Measurements from ENCODE around the gene SMS.

SMS gene

DNA sequence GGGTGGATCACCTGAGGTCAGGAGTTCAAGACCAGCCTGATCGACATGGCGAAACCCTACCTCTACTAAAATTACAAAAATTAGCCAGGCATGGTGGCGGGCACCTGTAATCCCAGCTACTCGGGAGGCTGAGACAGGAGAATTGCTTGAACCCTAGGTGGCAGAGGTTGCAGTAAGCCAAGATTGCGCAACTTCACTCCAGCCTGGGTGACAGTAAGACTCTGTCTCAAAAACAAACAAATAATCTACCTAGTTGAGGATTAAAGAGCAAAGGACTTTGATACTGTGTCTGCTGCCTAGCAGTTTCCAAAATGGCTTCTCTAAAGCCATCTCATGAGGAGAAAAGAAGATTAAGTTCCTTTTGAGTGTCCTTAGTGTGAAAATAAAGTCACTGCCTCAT, 37.8 kb downstream of the SMS start:
- WGBS (ENCODE audit: insufficient coverage, insufficient read length), result no CpG with 5 or more reads among the region's 5 CpGs
- peaks cover 14% of the 10 kb centered on the region; the same call in 1 of the 2 replicates for H3K36me3 ChIP-seq (ENCODE audit: control insufficient read depth, insufficient read depth, low read length)
- H3K27me3 ChIP-seq (ENCODE audit: control insufficient read depth, insufficient read depth, low read length), result no peaks in the 10 kb centered on the region
- H3K4me1 ChIP-seq (ENCODE audit: control insufficient read depth, insufficient read depth, low read length), result no peaks in the 10 kb centered on the region
- no peak overlapping the region for H3K27ac ChIP-seq (ENCODE audit: low read length)
- DNase-seq (ENCODE audit: low read depth, low spot score), result no peak
- no peak overlapping the region for H3K4me3 ChIP-seq (ENCODE audit: low read length)
- no peaks in the 10 kb centered on the region for H3K9me3 ChIP-seq (ENCODE audit: control insufficient read depth, insufficient read depth, low read length)

DNA sequence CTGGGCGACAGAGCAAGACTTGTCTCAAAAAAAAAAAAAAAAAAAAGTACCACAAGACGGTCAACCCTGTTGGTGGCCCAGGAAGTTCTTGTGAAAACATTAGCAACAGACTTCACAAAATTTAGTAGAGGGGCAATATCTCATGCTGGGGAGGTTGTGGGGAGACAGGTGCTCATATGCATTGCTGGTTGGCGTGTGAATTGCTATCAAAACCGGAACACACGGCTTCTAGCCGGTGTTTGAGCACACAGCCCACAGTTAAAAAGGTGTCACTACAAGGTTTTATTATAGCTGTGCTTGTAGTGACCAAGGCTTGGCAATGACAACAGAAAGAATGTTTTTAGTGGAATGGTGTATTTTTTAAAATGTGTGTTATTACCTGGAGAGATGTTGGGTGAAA, 41.8 kb downstream of the SMS start:
- Histone ChIP-seq H3K4me1 (ENCODE audit: control insufficient read depth, insufficient read depth, low read length) (no peaks in the 10 kb centered on the region), H3K27me3 (ENCODE audit: control insufficient read depth, insufficient read depth, low read length) (no peaks in the 10 kb centered on the region), H3K4me3 (ENCODE audit: low read length) (no peak overlapping the region), H3K27ac (ENCODE audit: low read length) (no peak overlapping the region), H3K36me3 (ENCODE audit: control insufficient read depth, insufficient read depth, low read length) (no peaks in the 10 kb centered on the region; the same call in 1 of the 2 replicates), H3K9me3 (ENCODE audit: control insufficient read depth, insufficient read depth, low read length) (no peaks in the 10 kb centered on the region)
- WGBS (ENCODE audit: insufficient coverage, insufficient read length), result no CpG with 5 or more reads among the region's 6 CpGs
- DNase-seq (ENCODE audit: low read depth, low spot score), result no peak

DNA sequence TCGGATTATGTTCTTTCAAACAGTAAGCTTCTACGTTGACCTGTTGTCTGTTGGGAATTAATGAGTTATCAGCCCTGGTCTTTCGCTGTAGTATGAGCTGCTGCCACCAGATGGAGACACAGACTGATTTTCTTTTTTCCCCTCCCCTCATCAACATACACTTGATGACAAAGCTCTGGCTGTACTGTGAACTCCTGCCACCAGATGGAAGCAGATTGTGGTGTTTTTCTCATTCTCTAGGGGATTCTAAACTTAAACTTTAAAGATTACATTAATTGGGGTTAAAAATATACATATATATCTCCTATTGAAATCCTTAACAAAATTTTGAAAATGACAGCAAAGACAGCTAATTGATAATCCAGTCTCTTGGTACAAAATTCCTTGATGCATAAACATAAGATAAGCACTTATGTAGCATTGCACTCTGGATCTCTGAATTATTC, 44.8 kb downstream of the SMS start:
- Histone ChIP-seq H3K4me1 (ENCODE audit: control insufficient read depth, insufficient read depth, low read length) (no peaks in the 10 kb centered on the region), H3K9me3 (ENCODE audit: control insufficient read depth, insufficient read depth, low read length) (no peaks in the 10 kb centered on the region), H3K4me3 (ENCODE audit: low read length) (no peak overlapping the region), H3K27me3 (ENCODE audit: control insufficient read depth, insufficient read depth, low read length) (no peaks in the 10 kb centered on the region), H3K27ac (ENCODE audit: low read length) (no peak overlapping the region), H3K36me3 (ENCODE audit: control insufficient read depth, insufficient read depth, low read length) (no peaks in the 10 kb centered on the region; the same call in 1 of the 2 replicates)
- DNase-seq (ENCODE audit: low read depth, low spot score), result peak; percentile 35
- WGBS (ENCODE audit: insufficient coverage, insufficient read length), result no CpG with 5 or more reads among the region's 3 CpGs

DNA sequence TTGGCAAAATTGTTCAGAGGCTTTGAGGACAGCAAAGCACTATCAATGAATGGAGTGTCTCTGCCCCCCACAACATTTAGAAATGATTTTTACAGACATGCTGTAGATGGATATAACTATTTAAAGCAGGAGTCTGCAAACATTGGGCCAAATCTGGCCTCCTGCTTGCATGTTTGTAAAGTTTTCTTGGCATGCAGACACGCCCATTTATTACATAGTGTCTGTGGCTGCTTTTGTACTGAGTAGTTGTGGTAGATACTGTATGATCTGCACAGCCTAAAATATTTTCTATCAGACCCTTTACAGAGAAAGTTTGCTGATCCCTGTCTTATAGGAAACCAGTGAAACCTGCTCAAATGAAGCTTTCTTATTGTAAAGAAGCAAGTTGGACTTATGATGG, 46.1 kb downstream of the SMS start:
- H3K4me1 ChIP-seq (ENCODE audit: control insufficient read depth, insufficient read depth, low read length), result no peaks in the 10 kb centered on the region
- H3K4me3 ChIP-seq (ENCODE audit: low read length), result no peak overlapping the region
- no peaks in the 10 kb centered on the region for H3K27me3 ChIP-seq (ENCODE audit: control insufficient read depth, insufficient read depth, low read length)
- no peaks in the 10 kb centered on the region; the same call in 1 of the 2 replicates for H3K36me3 ChIP-seq (ENCODE audit: control insufficient read depth, insufficient read depth, low read length)
- H3K9me3 ChIP-seq (ENCODE audit: control insufficient read depth, insufficient read depth, low read length), result no peaks in the 10 kb centered on the region
- no peak overlapping the region for H3K27ac ChIP-seq (ENCODE audit: low read length)
- no peak for DNase-seq (ENCODE audit: low read depth, low spot score)
- WGBS (ENCODE audit: insufficient coverage, insufficient read length), result no CpG with 5 or more reads among the region's 1 CpG

DNA sequence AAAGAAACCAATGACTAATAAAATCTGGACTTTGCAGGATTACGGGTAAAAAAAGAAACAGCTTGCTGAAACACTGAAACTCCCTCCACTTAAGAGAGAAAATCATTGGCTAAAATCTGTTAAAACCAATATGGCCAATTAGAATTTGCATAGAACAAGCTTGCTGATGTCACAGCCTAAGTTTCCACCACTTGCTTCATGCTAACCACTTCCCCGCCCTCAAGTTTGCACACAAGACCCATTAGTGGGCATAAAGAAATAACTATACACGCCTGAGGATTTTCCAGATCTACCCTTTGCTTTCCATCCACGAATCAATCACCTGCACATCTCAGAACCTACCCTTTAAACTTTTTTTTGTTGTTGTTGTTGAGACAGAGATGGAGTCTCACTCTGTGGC, 48.9 kb downstream of the SMS start:
- H3K36me3 ChIP-seq (ENCODE audit: control insufficient read depth, insufficient read depth, low read length), result peaks cover 3% of the 10 kb centered on the region; the same call in 1 of the 2 replicates
- no peak overlapping the region for H3K27ac ChIP-seq (ENCODE audit: low read length)
- DNase-seq (ENCODE audit: low read depth, low spot score), result no peak
- WGBS (ENCODE audit: insufficient coverage, insufficient read length), result no CpG with 5 or more reads among the region's 4 CpGs
- H3K4me3 ChIP-seq (ENCODE audit: low read length), result no peak overlapping the region
- H3K27me3 ChIP-seq (ENCODE audit: control insufficient read depth, insufficient read depth, low read length), result no peaks in the 10 kb centered on the region
- H3K4me1 ChIP-seq (ENCODE audit: control insufficient read depth, insufficient read depth, low read length), result no peaks in the 10 kb centered on the region; the same call in 1 of the 2 replicates
- H3K9me3 ChIP-seq (ENCODE audit: control insufficient read depth, insufficient read depth, low read length), result no peaks in the 10 kb centered on the region

DNA sequence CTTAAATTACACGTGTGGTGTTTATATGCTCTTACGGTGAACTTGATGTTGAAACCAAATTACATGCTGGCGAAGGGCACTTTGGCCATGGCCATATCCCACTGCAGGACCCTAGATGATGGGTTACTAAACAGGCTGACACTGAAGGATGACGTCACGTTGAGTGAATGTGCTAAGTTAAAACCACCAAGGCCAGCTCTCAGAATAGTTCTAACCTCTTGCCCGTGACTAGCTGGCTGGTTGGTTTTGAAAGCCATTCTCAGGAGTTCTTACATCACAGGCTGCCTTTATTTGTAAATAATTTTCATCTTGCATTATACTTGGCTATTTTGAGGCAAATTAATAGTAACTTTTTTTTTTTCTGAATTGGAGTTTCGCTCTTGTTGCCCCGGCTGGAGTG, 50.3 kb downstream of the SMS start:
- H3K27ac ChIP-seq (ENCODE audit: low read length), result no peak overlapping the region
- no peak for DNase-seq (ENCODE audit: low read depth, low spot score)
- no peak overlapping the region for H3K4me3 ChIP-seq (ENCODE audit: low read length)
- H3K27me3 ChIP-seq (ENCODE audit: control insufficient read depth, insufficient read depth, low read length), result no peaks in the 10 kb centered on the region
- peaks cover 3% of the 10 kb centered on the region; the same call in 1 of the 2 replicates for H3K36me3 ChIP-seq (ENCODE audit: control insufficient read depth, insufficient read depth, low read length)
- H3K9me3 ChIP-seq (ENCODE audit: control insufficient read depth, insufficient read depth, low read length), result no peaks in the 10 kb centered on the region
- no peaks in the 10 kb centered on the region; the same call in 1 of the 2 replicates for H3K4me1 ChIP-seq (ENCODE audit: control insufficient read depth, insufficient read depth, low read length)
- WGBS (ENCODE audit: insufficient coverage, insufficient read length), result no CpG with 5 or more reads among the region's 8 CpGs

DNA sequence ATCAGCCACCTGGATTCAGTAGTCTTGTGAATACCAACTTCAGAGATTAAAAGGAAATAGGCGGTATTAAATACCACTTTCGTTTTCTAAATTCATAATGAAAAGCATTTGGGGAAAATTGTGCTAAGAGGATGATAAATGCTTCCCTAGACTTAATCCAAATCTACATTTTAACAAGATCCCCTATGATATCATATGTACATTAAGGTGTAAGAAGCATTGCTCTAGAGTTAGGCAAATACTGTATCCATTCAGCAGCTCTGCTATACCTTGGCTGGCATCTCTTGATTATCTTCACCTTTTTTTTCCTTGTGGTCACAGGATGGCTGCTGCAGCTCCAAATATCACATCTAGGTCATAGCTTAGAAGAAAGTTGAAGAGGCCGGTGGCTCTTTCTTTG, 51.0 kb downstream of the SMS start:
- Histone ChIP-seq H3K9me3 (ENCODE audit: control insufficient read depth, insufficient read depth, low read length) (no peaks in the 10 kb centered on the region), H3K27ac (ENCODE audit: low read length) (no peak overlapping the region), H3K27me3 (ENCODE audit: control insufficient read depth, insufficient read depth, low read length) (no peaks in the 10 kb centered on the region), H3K4me3 (ENCODE audit: low read length) (no peak overlapping the region), H3K36me3 (ENCODE audit: control insufficient read depth, insufficient read depth, low read length) (peaks cover 3% of the 10 kb centered on the region; the same call in 1 of the 2 replicates), H3K4me1 (ENCODE audit: control insufficient read depth, insufficient read depth, low read length) (no peaks in the 10 kb centered on the region; the same call in 1 of the 2 replicates)
- DNase-seq (ENCODE audit: low read depth, low spot score), result no peak
- no CpG with 5 or more reads among the region's 3 CpGs for WGBS (ENCODE audit: insufficient coverage, insufficient read length)

DNA sequence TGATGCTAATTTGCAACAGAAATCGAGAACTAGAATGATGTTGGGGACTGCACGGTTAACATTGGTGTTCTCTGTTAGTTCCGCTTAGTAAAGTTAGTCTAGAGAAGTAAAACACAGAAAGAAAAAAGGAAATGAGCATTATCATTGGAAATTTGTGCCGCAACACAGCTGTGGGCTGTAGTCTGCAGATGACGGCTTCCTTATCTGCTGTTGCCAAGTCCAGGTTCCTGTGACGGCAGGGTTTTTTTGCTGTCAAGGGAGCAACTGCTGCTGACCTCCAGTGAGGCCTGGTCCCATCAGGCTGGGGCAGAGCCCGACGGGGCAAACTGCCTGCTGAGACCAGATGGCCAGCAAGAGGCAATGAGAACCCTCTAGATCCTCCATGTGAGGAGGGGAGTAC, 52.8 kb downstream of the SMS start:
- no peaks in the 10 kb centered on the region for H3K27me3 ChIP-seq (ENCODE audit: control insufficient read depth, insufficient read depth, low read length)
- H3K4me3 ChIP-seq (ENCODE audit: low read length), result no peak overlapping the region
- WGBS (ENCODE audit: insufficient coverage, insufficient read length), result no CpG with 5 or more reads among the region's 8 CpGs
- peaks cover 3% of the 10 kb centered on the region; the same call in 1 of the 2 replicates for H3K36me3 ChIP-seq (ENCODE audit: control insufficient read depth, insufficient read depth, low read length)
- no peaks in the 10 kb centered on the region; the same call in 1 of the 2 replicates for H3K4me1 ChIP-seq (ENCODE audit: control insufficient read depth, insufficient read depth, low read length)
- DNase-seq (ENCODE audit: low read depth, low spot score), result no peak
- no peaks in the 10 kb centered on the region for H3K9me3 ChIP-seq (ENCODE audit: control insufficient read depth, insufficient read depth, low read length)
- no peak overlapping the region for H3K27ac ChIP-seq (ENCODE audit: low read length)

DNA sequence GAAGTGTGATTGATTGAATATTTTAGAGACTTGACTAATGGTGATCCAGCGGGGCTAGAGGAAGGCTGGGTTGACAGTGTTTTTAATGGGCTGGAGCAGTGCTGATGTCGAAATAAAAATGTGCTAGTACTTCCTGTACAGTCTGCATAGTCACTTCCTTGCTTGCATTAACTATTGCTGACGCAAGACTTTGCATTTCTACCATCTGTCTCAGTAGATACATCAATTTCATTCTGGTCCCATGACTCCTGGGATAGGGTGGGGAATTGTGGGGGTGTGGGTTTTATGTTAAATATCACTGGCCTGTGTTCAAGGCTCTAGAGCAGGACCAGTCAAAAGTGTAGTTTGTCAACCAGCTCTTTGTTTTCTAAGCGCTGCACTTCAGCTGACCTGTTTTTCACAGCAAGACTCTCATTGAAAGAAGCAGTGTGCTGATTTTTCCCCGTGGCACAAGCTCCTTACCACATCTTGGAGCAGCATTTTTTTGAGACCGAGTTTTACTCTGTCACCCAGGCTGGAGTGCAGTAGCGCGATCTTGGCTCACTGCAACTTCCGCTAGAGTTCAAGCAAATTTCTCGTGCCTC, 56.5 kb downstream of the SMS start:
- Histone ChIP-seq H3K36me3 (ENCODE audit: control insufficient read depth, insufficient read depth, low read length) (peaks cover 3% of the 10 kb centered on the region; the same call in 1 of the 2 replicates), H3K9me3 (ENCODE audit: control insufficient read depth, insufficient read depth, low read length) (no peaks in the 10 kb centered on the region), H3K4me1 (ENCODE audit: control insufficient read depth, insufficient read depth, low read length) (no peaks in the 10 kb centered on the region; the same call in 1 of the 2 replicates), H3K27ac (ENCODE audit: low read length) (no peak overlapping the region), H3K27me3 (ENCODE audit: control insufficient read depth, insufficient read depth, low read length) (no peaks in the 10 kb centered on the region), H3K4me3 (ENCODE audit: low read length) (no peak overlapping the region)
- WGBS (ENCODE audit: insufficient coverage, insufficient read length), result no CpG with 5 or more reads among the region's 10 CpGs
- no peak for DNase-seq (ENCODE audit: low read depth, low spot score)

DNA sequence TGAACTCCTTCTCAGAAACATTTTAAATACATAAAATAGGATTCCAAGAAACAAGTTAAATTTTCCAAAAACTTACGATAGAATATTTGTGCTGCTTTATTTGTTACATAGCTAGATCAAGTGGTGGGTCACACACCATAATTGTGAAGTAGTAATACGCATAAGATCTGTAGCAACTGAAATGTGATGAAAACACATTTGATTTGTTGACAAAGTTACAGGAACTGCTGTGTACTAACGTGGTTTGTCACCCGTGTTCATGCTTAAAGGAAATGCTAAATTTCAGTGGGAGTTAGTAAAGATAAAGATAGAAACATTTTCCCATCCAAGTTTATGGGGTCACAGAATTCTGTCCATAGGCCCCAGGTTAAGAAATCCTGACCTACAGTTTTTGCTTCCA, 57.5 kb downstream of the SMS start:
- Histone ChIP-seq H3K27ac (ENCODE audit: low read length) (no peak overlapping the region), H3K4me3 (ENCODE audit: low read length) (no peak overlapping the region)
- DNase-seq (ENCODE audit: low read depth, low spot score), result no peak

DNA sequence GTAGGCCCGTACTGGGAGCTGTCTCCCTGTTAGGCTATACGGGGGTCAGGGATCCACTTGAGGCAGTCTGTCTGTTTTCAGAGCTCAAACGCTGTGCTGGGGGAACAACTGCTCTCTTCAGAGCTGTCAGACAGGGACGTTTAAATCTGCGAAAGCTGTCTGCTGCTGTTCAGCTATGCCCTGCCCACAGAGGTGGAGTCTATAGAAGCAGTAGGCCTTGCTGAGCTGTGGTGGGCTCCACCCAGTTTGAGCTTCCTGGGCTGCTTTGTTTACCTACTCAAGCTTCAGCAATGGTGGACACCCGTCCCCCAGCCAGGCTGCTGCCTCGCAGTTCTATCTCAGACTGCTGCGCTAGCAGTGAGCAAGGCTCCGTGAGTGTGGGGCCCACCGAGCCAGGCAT, 64.4 kb downstream of the SMS start:
- no peak overlapping the region for H3K27ac ChIP-seq (ENCODE audit: low read length)
- H3K4me3 ChIP-seq (ENCODE audit: low read length), result no peak overlapping the region
- no CpG with 5 or more reads among the region's 10 CpGs for WGBS (ENCODE audit: insufficient coverage, insufficient read length)
- no peaks in the 10 kb centered on the region for H3K36me3 ChIP-seq (ENCODE audit: control insufficient read depth, insufficient read depth, low read length)
- H3K27me3 ChIP-seq (ENCODE audit: control insufficient read depth, insufficient read depth, low read length), result no peaks in the 10 kb centered on the region
- H3K4me1 ChIP-seq (ENCODE audit: control insufficient read depth, insufficient read depth, low read length), result no peaks in the 10 kb centered on the region
- H3K9me3 ChIP-seq (ENCODE audit: control insufficient read depth, insufficient read depth, low read length), result no peaks in the 10 kb centered on the region
- no peak for DNase-seq (ENCODE audit: low read depth, low spot score)

More for the DNA sequence above, 57.5 kb downstream of the SMS start:
- Histone ChIP-seq H3K36me3 (ENCODE audit: control insufficient read depth, insufficient read depth, low read length) (peaks cover 3% of the 10 kb centered on the region; the same call in 1 of the 2 replicates), H3K4me1 (ENCODE audit: control insufficient read depth, insufficient read depth, low read length) (no peaks in the 10 kb centered on the region; the same call in 1 of the 2 replicates), H3K9me3 (ENCODE audit: control insufficient read depth, insufficient read depth, low read length) (no peaks in the 10 kb centered on the region), H3K27me3 (ENCODE audit: control insufficient read depth, insufficient read depth, low read length) (no peaks in the 10 kb centered on the region)
- no CpG with 5 or more reads among the region's 4 CpGs for WGBS (ENCODE audit: insufficient coverage, insufficient read length)

Data from iPS DF 6.9 (cell line).